A549 (cell line): Measurements from ENCODE around the gene ZBTB4. TPM values are rescaled to one million over a fixed set of nuclear protein-coding genes. Genes with fewer than 3 reads are reported as not detected.

Experiments
- ATAC-seq, 2 experiments: fragments of 200-7000 bp in 1 of 2; fragments of >200 bp in 1 of 2; cut with Nextera tagmentation in 1 of 2; cut with Tn5 transposase in 1 of 2; 3 replicates each; pipeline versions ENCODE4 v1.8.0 to v1.9.1; 2018 to 2020; ENCODE audit warnings: mild to moderate bottlenecking in 1 of 2, moderate library complexity in 1 of 2
- CTCF ChIA-PET: fragments of 300-600 bp; sonication (Branson Sonifier 250); formaldehyde crosslinking; extraction: SDS; loops from one replicate; lab custom pipeline; 2021; ENCODE audit warnings: antibody characterized with exemption, inconsistent platforms; lab: Yijun Ruan, JAX
- POLR2A ChIA-PET: fragments of 350-600 bp; formaldehyde crosslinking; extraction: SDS; loops from one replicate; lab custom pipeline; 2021; ENCODE audit warnings: antibody characterized with exemption, inconsistent platforms; lab: Yijun Ruan, JAX
- DNase-seq, 2 experiments: peaks; one replicate each; pipeline versions ENCODE4 v3.0.0 to v3.0.0-alpha.2; 2011 to 2016; ENCODE audit warnings: low read depth in 1 of 2, low spot score in 1 of 2
- FAIRE-seq: peaks from 2 replicates; lab custom pipeline; 2011; peaks lifted over from hg19 to GRCh38; lab: Jason Lieb, UNC
- H3K27ac ChIP-seq, 2 experiments: fragments of >200 bp; sonication (Bioruptor Twin); formaldehyde crosslinking; 3 replicates each; pipeline ENCODE4 v1.5.1; 2016 to 2017
- H3K4me1 ChIP-seq: fragments of >200 bp; sonication (Bioruptor Twin); formaldehyde crosslinking; 3 replicates; pipeline ENCODE4 v1.6.1; 2016
- H3K4me2 ChIP-seq: fragments of >200 bp; sonication (Bioruptor Twin); formaldehyde crosslinking; 3 replicates; pipeline ENCODE4 v1.6.1; 2016
- H3K4me3 ChIP-seq: fragments of >200 bp; sonication (Bioruptor Twin); formaldehyde crosslinking; 3 replicates; pipeline ENCODE4 v1.5.1; 2016
- H3K9me3 ChIP-seq: fragments of >200 bp; sonication (Bioruptor Twin); formaldehyde crosslinking; 3 replicates; pipeline ENCODE4 v1.6.1; 2016
- BHLHE40 ChIP-seq: IDR thresholded peaks from 2 replicates; pipeline ENCODE4 v1.6.1; 2012; ENCODE audit warnings: low read depth, low read length, inconsistent platforms
- CBX2 ChIP-seq: fragments of 200-600 bp; sonication (generic); IDR thresholded peaks from 2 replicates; pipeline ENCODE4 v1.6.1; 2016; ENCODE audit warnings: low read depth, mild to moderate bottlenecking, borderline replicate concordance
- CHD4 ChIP-seq: fragments of 200-600 bp; sonication (generic); IDR thresholded peaks from 2 replicates; pipeline ENCODE4 v1.6.1; 2016; ENCODE audit warnings: antibody characterized with exemption, mild to moderate bottlenecking, borderline replicate concordance
- CTCF ChIP-seq: fragments of >200 bp; sonication (Bioruptor Twin); formaldehyde crosslinking; IDR thresholded peaks from 3 replicates; pipeline ENCODE4 v1.5.1; 2016
- EHMT2 ChIP-seq: fragments of 200-600 bp; sonication (generic); IDR thresholded peaks from 2 replicates; pipeline ENCODE4 v1.6.1; 2016; ENCODE audit warnings: antibody characterized with exemption, low read depth, mild to moderate bottlenecking, moderate library complexity
- EP300 ChIP-seq, 2 experiments: fragments of >200 bp; sonication (Bioruptor Twin); formaldehyde crosslinking; IDR thresholded peaks; 2 replicates in 1 of 2; 3 replicates in 1 of 2; pipeline ENCODE4 v1.6.1; 2016 to 2017
- ESRRA ChIP-seq: fragments of 150-350 bp; IDR thresholded peaks from 2 replicates; pipeline ENCODE4 v1.6.1; 2014; ENCODE audit warnings: mild to moderate bottlenecking, low read length, borderline replicate concordance
- HOXA7 ChIP-seq: fragments of 250-450 bp; sonication (Bioruptor Pico); IDR thresholded peaks from 2 replicates; pipeline ENCODE4 v1.5.0; 2020; ENCODE audit warnings: mild to moderate bottlenecking, moderate library complexity
- JUN ChIP-seq, 2 experiments: fragments of >200 bp; sonication (Bioruptor Twin); formaldehyde crosslinking; IDR thresholded peaks; 2 replicates in 1 of 2; 3 replicates in 1 of 2; pipeline ENCODE4 v1.6.1; 2016 to 2017
- MAFK ChIP-seq: fragments of 450-650 bp; IDR thresholded peaks from 2 replicates; pipeline ENCODE4 v1.6.1; 2014; ENCODE audit not compliant: partially characterized antibody
- MAZ ChIP-seq: fragments of 150-350 bp; IDR thresholded peaks from 2 replicates; pipeline ENCODE4 v1.6.1; 2014; ENCODE audit warnings: antibody characterized with exemption, low read depth, low read length, borderline replicate concordance
- MYC ChIP-seq: IDR thresholded peaks from 2 replicates; pipeline ENCODE4 v1.6.1; 2012; ENCODE audit warnings: mild to moderate bottlenecking, inconsistent platforms, low read length, improper control_type of control experiment, borderline replicate concordance
- NPAS2 ChIP-seq: fragments of 250-450 bp; sonication (Bioruptor Pico); IDR thresholded peaks from 2 replicates; pipeline ENCODE4 v1.8.0; 2022; ENCODE audit warnings: mild to moderate bottlenecking, moderate library complexity, borderline replicate concordance
- PHF8 ChIP-seq: fragments of 200-600 bp; sonication (generic); IDR thresholded peaks from 2 replicates; pipeline ENCODE4 v1.6.1; 2016; ENCODE audit warnings: low read depth, mild to moderate bottlenecking, antibody characterized with exemption, moderate library complexity, borderline replicate concordance
- POLR2A ChIP-seq: IDR thresholded peaks from 2 replicates; pipeline ENCODE4 v1.6.1; 2012; ENCODE audit warnings: mild to moderate bottlenecking, low read length
- RAD21 ChIP-seq, 2 experiments: fragments of >200 bp in 1 of 2; sonication (Bioruptor Twin) in 1 of 2; formaldehyde crosslinking in 1 of 2; IDR thresholded peaks in 1 of 2; conservative IDR thresholded peaks in 1 of 2; 2 replicates in 1 of 2; 3 replicates in 1 of 2; pipeline ENCODE4 v1.6.1; 2012 to 2018; ENCODE audit warnings: inconsistent platforms in 1 of 2
- RARB ChIP-seq: fragments of 250-450 bp; sonication (Bioruptor Pico); IDR thresholded peaks from 2 replicates; pipeline ENCODE4 v1.8.0; 2021; ENCODE audit warnings: mild to moderate bottlenecking, moderate library complexity
- RNF2 ChIP-seq: fragments of 200-600 bp; sonication (generic); IDR thresholded peaks from 2 replicates; pipeline ENCODE4 v1.6.1; 2016; ENCODE audit warnings: low read depth, mild to moderate bottlenecking, antibody characterized with exemption, moderate library complexity, borderline replicate concordance
- SMC3 ChIP-seq: fragments of >200 bp; sonication (Bioruptor Twin); formaldehyde crosslinking; IDR thresholded peaks from 3 replicates; pipeline ENCODE4 v1.6.1; 2018; ENCODE audit warnings: inconsistent platforms
- TFCP2L1 ChIP-seq: fragments of 250-450 bp; sonication (Bioruptor Pico); IDR thresholded peaks from 2 replicates; pipeline ENCODE4 v1.5.0; 2021; ENCODE audit warnings: mild to moderate bottlenecking
- TP53 ChIP-seq: fragments of 250-450 bp; sonication (Bioruptor Pico); IDR thresholded peaks from 2 replicates; pipeline ENCODE4 v1.5.0; 2021; ENCODE audit warnings: mild to moderate bottlenecking, moderate library complexity
- ZC3H11A ChIP-seq: fragments of 450-650 bp; IDR thresholded peaks from 2 replicates; pipeline ENCODE4 v1.6.1; 2014; ENCODE audit warnings: antibody characterized with exemption, mild to moderate bottlenecking
- ZNF302 ChIP-seq: fragments of 250-450 bp; sonication (Bioruptor Pico); IDR thresholded peaks from 2 replicates; pipeline ENCODE4 v1.9.0; 2021; ENCODE audit warnings: inconsistent platforms, mild to moderate bottlenecking, moderate library complexity
- ZSCAN20 ChIP-seq: fragments of 250-450 bp; sonication (Bioruptor Pico); IDR thresholded peaks from 2 replicates; pipeline ENCODE4 v1.8.0; 2022; ENCODE audit warnings: mild to moderate bottlenecking, moderate library complexity
- WGBS: methylation state at CpG from one replicate; pipeline ENCODE4 v1.1.6; 2017; ENCODE audit errors: missing lambda C conversion rate; 5-methylcytosine and 5-hydroxymethylcytosine counted together
- polyA plus RNA-seq, 4 experiments: library from polyadenylated mRNA; depleted of rRNA in 3 of 4; stranded (reverse); fragments of >200 nt; fragmentation: RNase III in 1 of 4; extraction: RNeasy Plus Mini Kit Qiagen cat#74134 plus additional on column Dnase treatment in 1 of 4; gene quantifications; 2 replicates in 3 of 4; 3 replicates in 1 of 4; pipeline ENCODE4 v1.2.3, GENCODE V29; 2011 to 2017

Gene ZBTB4
- polyA plus RNA-seq, 2 of the 4 experiments (the other 2 are of a cell fraction) = 14.4 to 28.2 TPM

- POLR2A ChIA-PET = no interaction called here
Observed at GRCh38 chr17:7418472-7419152, 60.8 kb downstream of the ZBTB4 start.

GRCh38 chr17:7417056-7417655, 62.3 kb downstream of the ZBTB4 start:
- Histone ChIP-seq H3K27ac (no peak overlapping the region), H3K9me3 (no peaks in the 10 kb centered on the region), H3K4me1 (0 out of 3 replicates have a peak, but pooled peaks cover 3% of the 10 kb centered on the region), H3K4me2 (no peak overlapping the region), H3K4me3 (no peak overlapping the region)
- no peak for ATAC-seq
- TF ChIP-seq POLR2A (no peak), HOXA7 (no peak), MAFK (no peak), JUN (IDR thresholded peaks at IDR 0.05) (no peak), ESRRA (no peak), ZC3H11A (no peak), ZNF302 (no peak), PHF8 (no peak), RARB (no peak), EP300 (IDR thresholded peaks at IDR 0.05) (no peak), BHLHE40 (no peak), MYC (no peak), RAD21 (conservative IDR thresholded peaks at IDR 0.05 in 1 of 2, IDR thresholded peaks at IDR 0.05 in 1 of 2) (no peak), MAZ (no peak), EHMT2 (no peak), CTCF (no peak), ZSCAN20 (CRISPR knock-in tag) (no peak), NPAS2 (CRISPR knock-in tag) (no peak), SMC3 (no peak)
- 95% methylated on average over 54 of the region's 54 CpGs for WGBS
- ChIA-PET CTCF (interaction anchor here (0.8 to 2.1 kb wide), 2 partner anchors 19 to 144 kb away, joined by 3 to 9 read pairs; no protein-coding TSS in a partner anchor), POLR2A (no interaction called here)
- no peak for DNase-seq
- FAIRE-seq = no peak

More at GRCh38 chr17:7418472-7419152, 60.8 kb downstream of the ZBTB4 start:
- CTCF ChIA-PET = interaction anchor here (1.2 to 3.3 kb wide), 4 partner anchors 13 to 63 kb away, joined by 3 to 18 read pairs (median 6); partner anchors contain the start of gene TMEM95
- H3K4me2 ChIP-seq = no peak overlapping the region
- H3K4me1 ChIP-seq = 0 out of 3 replicates have a peak, but pooled peaks cover under 1% of the 10 kb centered on the region
- ATAC-seq (no peak), FAIRE-seq (no peak)
- TF ChIP-seq CBX2 = no peak
- TF ChIP-seq JUN (IDR thresholded peaks at IDR 0.05) = no peak
- TF ChIP-seq HOXA7 = no peak
- TF ChIP-seq BHLHE40 = no peak
- TF ChIP-seq NPAS2 (CRISPR knock-in tag) = no peak
- TF ChIP-seq ZC3H11A = no peak
- TF ChIP-seq TP53 (CRISPR knock-in tag) = no peak
- no peak for TF ChIP-seq TFCP2L1 (CRISPR knock-in tag)
- TF ChIP-seq RNF2 = no peak
- TF ChIP-seq CHD4 = no peak
- TF ChIP-seq SMC3 = no peak
- TF ChIP-seq POLR2A = no peak
- TF ChIP-seq, all 56 proteins: peak for 0
- H3K27ac ChIP-seq = no peak overlapping the region
- no peak overlapping the region for H3K4me3 ChIP-seq
- 76% methylated on average over 18 of the region's 18 CpGs for WGBS
- no peak for DNase-seq
- H3K9me3 ChIP-seq = no peaks in the 10 kb centered on the region
